Gastroesophageal sphincter (tissue), 3 donors: ENCODE measurements around the gene ACAP3.
A peak's percentile ranks its signal among the peaks of the same experiment; 100 is the strongest.

Experiments used
- CTCF ChIP-seq, 4 experiments: fragments of 200-600 bp in 2 of 4; fragments of 450-650 bp in 2 of 4; sonication (generic) in 1 of 4; IDR thresholded peaks; one replicate each; pipeline ENCODE4 v1.5.1; 2017 to 2019; ENCODE audit warnings: antibody characterized with exemption in 4 of 4, mild to moderate bottlenecking in 2 of 4, moderate library complexity in 2 of 4
- EP300 ChIP-seq: sonication (generic); formaldehyde crosslinking; IDR thresholded peaks from one replicate; pipeline ENCODE4 v1.6.1; 2017; ENCODE audit warnings: antibody characterized with exemption, mild to moderate bottlenecking
- POLR2AphosphoS5 ChIP-seq: sonication (generic); formaldehyde crosslinking; IDR thresholded peaks from one replicate; pipeline ENCODE4 v1.6.1; 2017; ENCODE audit warnings: antibody characterized with exemption

- TF ChIP-seq CTCF (IDR thresholded peaks at IDR 0.05), result peak in 1 of 4 experiments; percentile 8
- TF ChIP-seq EP300, result no peak
- no peak for TF ChIP-seq POLR2AphosphoS5
These were observed 42.9 kb downstream of the ACAP3 start for GRCh38 chr1:1264868-1265272.
